ENCODE data around the gene EXOC1L.
A peak's percentile ranks its signal among the peaks of the same experiment; 100 is the strongest.
"Not testable (repeated sequence)": the region's sequence is repeated elsewhere in the genome, so short reads cannot be mapped to it uniquely, and the experiment has no call there.

EXOC1L gene

GRCh38 chr4:55834086-55834795, 14.7 kb downstream of the EXOC1L start:
- DNase-seq (ENCODE audit: low read depth, low spot score): no peak
- no peak overlapping the region for H3K27ac ChIP-seq

GRCh38 chr4:55837903-55838302, 18.3 kb downstream of the EXOC1L start:
- no peak overlapping the region for H3K27ac ChIP-seq
- DNase-seq (ENCODE audit: low read depth, low spot score): no peak

- DNase-seq (ENCODE audit: low read depth, low spot score): no peak
- H3K27ac ChIP-seq: no peak overlapping the region
These were observed 18.8 kb downstream of the EXOC1L start for GRCh38 chr4:55838356-55838755.

- no peak for DNase-seq (ENCODE audit: low read depth, low spot score)
- no peak overlapping the region for H3K27ac ChIP-seq
These were observed 19.4 kb downstream of the EXOC1L start for GRCh38 chr4:55838952-55839351.

- no peak overlapping the region for H3K27ac ChIP-seq
- no peak for DNase-seq (ENCODE audit: low read depth, low spot score)
These were observed 21.4 kb downstream of the EXOC1L start for GRCh38 chr4:55840956-55841355.

- H3K27ac ChIP-seq: peak overlapping the region; percentile 12
- DNase-seq (ENCODE audit: low read depth, low spot score): not testable (repeated sequence)
These were observed 22.0 kb downstream of the EXOC1L start for GRCh38 chr4:55841373-55842239.

GRCh38 chr4:55842312-55842711, 22.7 kb downstream of the EXOC1L start:
- H3K27ac ChIP-seq; DNase-seq (ENCODE audit: low read depth, low spot score): not testable (repeated sequence)

- no peak for DNase-seq (ENCODE audit: low read depth, low spot score)
- H3K27ac ChIP-seq: no peak overlapping the region
These were observed 30.1 kb downstream of the EXOC1L start for GRCh38 chr4:55849724-55850123.

GRCh38 chr4:55851885-55852284, 32.3 kb downstream of the EXOC1L start:
- peak; percentile 88 for DNase-seq (ENCODE audit: low read depth, low spot score)

GRCh38 chr4:55853484-55854046, 34.0 kb downstream of the EXOC1L start, which contains the start of gene EXOC1:
Gene EXOC1, plus strand, starts transcription at chr4:55853648. Its CDS starts 4,676 bp downstream, at chr4:55858324.
- H3K27ac ChIP-seq: peak within 1 kb of the TSS; percentile 62
- peak; percentile 72 for DNase-seq (ENCODE audit: low read depth, low spot score)

More at GRCh38 chr4:55851885-55852284, 32.3 kb downstream of the EXOC1L start:
- H3K27ac ChIP-seq: peak overlapping the region; percentile 62

- H3K27ac ChIP-seq: peak overlapping the region; percentile 62
- DNase-seq (ENCODE audit: low read depth, low spot score): no peak
These were observed 34.5 kb downstream of the EXOC1L start for GRCh38 chr4:55854129-55854528.

- DNase-seq (ENCODE audit: low read depth, low spot score): no peak
- H3K27ac ChIP-seq: no peak overlapping the region
These were observed 38.0 kb downstream of the EXOC1L start for GRCh38 chr4:55857586-55857985.

- no peak overlapping the region for H3K27ac ChIP-seq
- DNase-seq (ENCODE audit: low read depth, low spot score): no peak
These were observed 40.1 kb downstream of the EXOC1L start for GRCh38 chr4:55859711-55860110.

- peak overlapping the region; percentile 78 for H3K27ac ChIP-seq
- no peak for DNase-seq (ENCODE audit: low read depth, low spot score)
These were observed 45.1 kb downstream of the EXOC1L start for GRCh38 chr4:55864577-55865223.

- no peak for DNase-seq (ENCODE audit: low read depth, low spot score)
- H3K27ac ChIP-seq: peak overlapping the region; percentile 78
These were observed 45.7 kb downstream of the EXOC1L start for GRCh38 chr4:55865228-55865806.

- peak; percentile 80 for DNase-seq (ENCODE audit: low read depth, low spot score)
- H3K27ac ChIP-seq: peak overlapping the region; percentile 78
These were observed 46.8 kb downstream of the EXOC1L start for GRCh38 chr4:55866290-55866907.

- DNase-seq (ENCODE audit: low read depth, low spot score): peak; percentile 37
These were observed 47.5 kb downstream of the EXOC1L start for GRCh38 chr4:55866973-55867574.

GRCh38 chr4:55868581-55869090, 49.0 kb downstream of the EXOC1L start:
- H3K27ac ChIP-seq: no peak overlapping the region
- no peak for DNase-seq (ENCODE audit: low read depth, low spot score)

More at GRCh38 chr4:55866973-55867574, 47.5 kb downstream of the EXOC1L start:
- H3K27ac ChIP-seq: peak overlapping the region; percentile 78

GRCh38 chr4:55871299-55871800, 51.8 kb downstream of the EXOC1L start:
- DNase-seq (ENCODE audit: low read depth, low spot score): no peak
- no peak overlapping the region for H3K27ac ChIP-seq
